ENCODE data around the gene BMP4.
"Not testable (repeated sequence)": the region's sequence is repeated elsewhere in the genome, so short reads cannot be mapped to it uniquely, and the experiment has no call there.

BMP4 gene

DNA sequence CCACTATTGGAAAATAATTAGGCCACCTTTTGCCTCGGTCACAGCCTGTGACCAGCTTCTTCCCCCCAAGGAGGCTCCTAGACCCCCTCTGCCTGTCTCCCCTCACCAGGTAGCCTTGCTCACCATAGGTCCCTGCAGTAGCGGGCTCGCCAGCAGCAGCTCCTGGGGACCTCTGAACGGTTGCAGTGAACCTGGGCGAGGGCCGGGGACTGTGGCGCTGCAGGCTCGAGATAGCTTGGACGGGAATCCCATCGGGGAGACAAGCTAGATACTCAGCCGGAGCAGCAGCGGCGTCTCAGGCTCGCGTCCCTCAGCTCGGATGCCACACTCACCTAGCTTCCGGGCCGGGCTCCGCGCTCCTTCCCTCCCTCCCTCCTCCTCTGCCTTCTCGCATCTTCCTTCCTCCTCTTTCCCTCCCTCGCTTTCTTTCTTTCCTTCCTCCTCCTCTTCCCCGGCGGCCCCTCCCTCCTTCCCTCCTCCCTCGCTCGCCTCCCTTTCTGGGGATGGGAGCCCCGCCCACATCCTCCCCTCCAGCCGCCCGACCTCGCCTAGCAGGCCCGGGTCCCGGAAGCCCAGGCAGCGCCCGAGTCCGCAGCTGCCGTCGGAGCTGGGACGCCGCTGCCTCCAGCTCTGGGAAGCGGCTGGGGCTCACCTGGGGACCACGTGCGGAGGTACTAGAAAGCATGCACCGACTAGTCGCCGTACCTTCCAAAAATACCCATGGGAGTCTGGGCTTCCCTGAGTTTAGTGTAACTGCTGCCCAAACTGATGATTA lies at the start of gene BMP4:
BMP4 (minus strand) TSS at position 399 of the 775 bp plus-strand sequence. CDS start 4,603 bp downstream, outside the sequence.
- in situ Hi-C loops (cut with MboI; ENCODE audit: low sequenced_read_pairs), result no loop called here

DNA sequence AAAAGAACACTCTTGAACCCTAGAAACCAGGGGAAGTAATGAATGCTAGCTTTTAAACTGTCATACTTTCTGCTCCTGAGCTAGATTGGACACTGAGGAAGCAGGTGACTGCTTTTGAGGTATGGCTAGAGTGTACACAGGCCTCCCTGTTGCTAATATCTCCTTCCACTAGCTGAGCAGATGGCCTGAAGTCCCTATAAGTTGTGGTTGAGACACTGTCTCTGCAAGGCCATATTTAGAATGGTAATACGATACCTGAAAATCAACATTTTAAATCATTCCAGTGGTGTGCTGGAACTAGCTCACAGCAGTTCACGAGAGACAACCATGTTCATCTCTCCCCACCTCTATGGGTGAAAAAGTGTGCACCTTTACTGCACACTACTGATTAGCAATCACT lies 46.4 kb upstream of the BMP4 start:
- in situ Hi-C loops (cut with MboI; ENCODE audit: low sequenced_read_pairs), result no loop called here

DNA sequence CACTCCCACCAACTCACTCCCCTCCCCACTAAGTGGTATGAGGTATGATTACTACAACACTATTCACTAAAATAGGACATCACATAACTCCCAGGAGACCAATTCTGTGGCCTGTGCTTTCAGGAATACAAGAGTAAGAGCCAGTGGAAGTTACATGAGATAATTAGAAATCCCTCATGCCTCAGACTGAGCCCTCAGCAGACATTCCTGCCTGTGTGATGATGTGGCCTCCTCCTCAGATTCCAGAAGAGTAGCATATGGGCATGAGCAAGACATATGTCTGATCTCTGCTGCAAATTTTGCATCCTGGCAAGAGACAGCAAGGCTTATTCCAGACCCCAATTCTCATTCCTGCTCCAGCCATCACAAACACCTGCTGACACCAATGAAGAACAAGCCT lies 46.0 kb upstream of the BMP4 start:
- in situ Hi-C loops (cut with MboI; ENCODE audit: low sequenced_read_pairs), result no loop called here

DNA sequence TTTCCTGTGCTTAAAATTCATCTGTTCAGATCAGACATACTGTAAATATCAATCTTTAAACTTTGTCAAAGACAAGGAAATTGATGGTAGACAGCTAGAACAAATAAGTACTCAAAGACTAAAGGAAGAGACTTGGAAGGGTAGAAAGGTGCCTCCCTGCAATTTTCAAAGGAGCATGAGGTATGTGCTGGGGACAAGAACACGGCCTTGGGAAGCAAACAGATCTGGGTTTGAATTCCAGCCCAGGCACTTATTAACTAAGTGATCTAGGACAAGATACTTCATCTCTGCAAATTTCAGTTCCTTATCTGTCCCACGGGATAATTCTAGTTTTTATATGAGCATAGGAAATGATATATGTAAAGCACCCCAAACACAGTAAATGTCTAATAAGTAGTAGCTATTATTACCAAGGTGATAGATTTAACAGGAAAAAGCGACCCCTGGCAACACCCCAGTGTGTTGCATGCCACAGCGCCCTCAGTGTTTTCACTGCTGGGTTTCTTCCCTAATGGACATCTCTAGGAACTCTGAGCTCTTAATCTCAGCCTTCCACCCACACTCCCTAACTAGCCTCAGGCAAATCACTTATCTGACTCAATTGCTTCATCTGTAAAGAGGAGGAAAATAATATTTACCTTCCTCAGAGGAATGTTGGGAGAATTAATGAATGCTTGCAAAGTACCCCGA lies 44.7 kb upstream of the BMP4 start:
- in situ Hi-C loops (cut with MboI; ENCODE audit: low sequenced_read_pairs), result no loop called here

DNA sequence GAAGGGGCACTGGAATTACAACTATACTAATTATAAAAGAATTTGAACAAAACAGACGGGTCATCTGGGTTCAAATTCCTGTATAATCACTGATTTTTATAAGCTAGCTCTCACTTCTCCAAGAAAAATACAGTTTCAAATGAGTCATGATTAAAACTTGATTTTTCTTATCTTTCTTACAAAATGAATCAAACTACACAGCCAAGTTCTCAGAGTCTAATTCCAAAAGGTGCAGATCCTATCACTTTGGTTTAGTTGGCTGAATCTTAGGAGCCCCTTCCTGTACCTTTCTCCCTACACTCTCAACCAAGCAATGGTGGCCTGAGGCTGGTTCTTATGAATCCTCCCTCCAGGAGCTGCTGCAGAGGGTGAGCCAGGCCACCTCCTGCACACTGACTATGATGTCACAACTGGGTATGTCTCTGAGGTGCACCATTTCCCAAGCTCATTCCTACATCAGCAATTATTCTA lies 43.8 kb upstream of the BMP4 start:
- in situ Hi-C loops (cut with MboI; ENCODE audit: low sequenced_read_pairs), result no loop called here

DNA sequence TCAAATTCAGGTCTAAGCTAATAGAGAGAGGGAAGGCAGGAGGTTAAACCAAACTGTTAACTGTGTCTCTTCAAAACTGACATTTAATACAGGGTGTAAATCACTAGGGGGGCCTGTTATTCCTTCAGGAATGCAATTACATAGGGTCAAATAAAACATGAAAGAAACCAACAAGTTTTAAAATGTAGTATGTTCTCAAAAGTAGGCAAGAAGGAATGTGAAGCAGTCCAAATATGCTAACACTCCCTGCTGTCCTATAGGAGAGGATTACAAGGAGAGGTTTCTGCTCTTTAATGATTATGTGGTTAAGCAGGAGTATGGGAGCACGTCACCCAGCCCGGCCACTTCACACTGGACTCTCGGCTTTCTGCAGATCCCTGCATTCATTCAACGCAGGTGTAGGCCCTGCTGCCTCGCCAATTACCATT lies 42.5 kb upstream of the BMP4 start:
- in situ Hi-C loops (cut with MboI; ENCODE audit: low sequenced_read_pairs), result no loop called here

DNA sequence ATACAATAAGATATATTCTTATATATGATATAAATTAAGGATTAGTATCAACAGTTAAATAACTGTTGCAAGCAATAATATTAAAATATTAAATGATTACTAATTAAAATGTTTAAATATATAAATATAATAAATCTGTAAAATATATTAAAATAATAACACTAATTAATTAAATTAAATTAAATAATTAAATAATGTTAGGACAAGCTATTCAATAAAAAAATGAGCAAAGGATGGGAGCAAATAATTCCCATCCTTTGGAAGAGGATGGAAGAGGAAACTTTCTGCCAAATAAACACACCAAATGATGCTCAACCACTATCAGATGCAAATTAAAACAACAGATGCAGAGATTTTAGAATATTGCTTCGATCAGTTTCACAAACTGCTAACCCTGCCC lies 39.4 kb upstream of the BMP4 start:
- in situ Hi-C loops (cut with MboI; ENCODE audit: low sequenced_read_pairs), result no loop called here

DNA sequence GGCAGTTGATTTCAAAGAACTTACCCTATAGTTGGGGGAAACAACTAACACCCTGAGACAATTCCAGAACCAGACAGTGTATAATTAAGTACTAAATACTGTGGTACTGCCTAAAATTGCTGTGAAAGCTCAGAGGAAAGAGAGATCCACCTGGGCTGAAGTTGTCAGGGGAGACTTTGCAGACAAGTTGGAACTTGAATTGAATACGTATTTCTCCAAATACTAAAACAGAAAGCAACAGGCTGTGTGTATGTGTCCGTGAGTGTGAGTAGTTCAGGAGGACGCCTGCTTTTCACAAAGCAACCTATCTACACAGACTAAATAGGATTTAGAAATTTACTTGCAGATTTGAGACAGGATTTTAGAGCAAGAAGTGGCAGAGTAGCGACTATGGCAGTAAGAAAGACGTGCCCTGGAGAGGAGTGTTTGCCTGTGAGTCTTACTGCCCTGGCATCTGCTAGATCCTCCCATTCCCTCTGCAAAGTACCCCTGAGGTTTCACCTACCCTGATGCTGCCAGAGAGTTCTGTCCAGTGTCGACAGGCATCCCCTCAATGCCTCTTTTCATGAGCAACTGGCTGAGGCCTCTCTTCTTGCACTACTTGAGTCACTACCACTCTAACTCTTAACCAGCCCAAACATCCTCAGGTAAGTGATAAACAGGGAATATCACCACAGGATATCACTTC lies 37.4 kb upstream of the BMP4 start:
- in situ Hi-C loops (cut with MboI; ENCODE audit: low sequenced_read_pairs), result no loop called here

DNA sequence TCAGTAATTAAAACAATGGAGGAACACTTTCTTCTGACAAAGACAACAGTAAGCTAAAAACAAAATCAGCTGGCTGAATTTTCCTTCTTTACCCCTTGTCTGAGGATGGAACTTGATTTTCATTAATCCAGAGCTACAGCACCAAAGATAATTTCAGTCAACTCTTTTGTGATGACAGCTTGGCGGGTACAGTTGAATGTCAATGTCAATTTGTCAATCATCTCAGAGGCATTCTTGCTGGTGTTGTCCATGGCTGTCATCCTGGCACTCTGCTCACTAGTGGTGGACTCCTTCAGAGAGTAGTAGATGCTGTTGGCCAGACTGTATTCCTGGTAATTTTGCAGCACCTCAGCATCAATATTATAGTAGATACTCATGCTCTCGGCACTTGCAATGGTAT lies 34.4 kb upstream of the BMP4 start:
- in situ Hi-C loops (cut with MboI; ENCODE audit: low sequenced_read_pairs), result no loop called here

DNA sequence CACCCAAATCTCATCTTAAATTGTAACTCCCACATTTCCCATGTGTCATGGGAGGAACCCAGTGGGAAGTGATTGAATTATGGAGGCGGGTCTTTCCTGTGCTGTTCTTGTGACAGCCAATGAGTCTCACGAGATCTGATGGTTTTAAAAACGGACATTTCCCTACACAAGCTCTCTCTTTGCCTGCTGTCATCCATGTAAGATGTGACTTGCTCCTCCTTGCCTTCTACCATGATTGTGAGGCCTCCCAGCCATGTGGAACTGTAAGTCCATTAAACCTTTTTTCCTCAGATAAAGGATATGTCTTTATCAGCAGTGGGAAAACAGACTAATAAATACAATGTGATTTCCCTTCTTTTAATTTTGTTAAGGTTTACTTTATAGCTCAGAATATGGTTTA lies 30.1 kb upstream of the BMP4 start:
- in situ Hi-C loops (cut with MboI; ENCODE audit: low sequenced_read_pairs), result not testable (repeated sequence)

DNA sequence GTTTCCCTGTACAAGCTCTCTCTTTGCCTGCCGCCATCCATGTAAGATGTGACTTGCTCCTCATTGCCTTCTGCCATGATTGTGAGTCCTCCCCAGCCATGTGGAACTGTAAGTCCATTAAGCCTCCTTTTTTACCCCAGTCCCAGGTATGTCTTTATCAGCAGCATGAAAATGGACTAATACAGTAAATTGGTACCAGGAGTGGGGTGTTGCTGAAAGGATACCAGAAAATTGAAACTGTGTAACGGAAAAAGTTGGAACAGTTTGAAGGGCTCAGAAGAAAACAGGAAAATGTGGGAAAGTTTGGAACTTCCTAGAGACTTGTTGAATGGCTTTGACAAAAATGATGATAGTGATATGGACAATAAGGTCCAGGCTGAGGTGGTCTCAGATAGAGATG lies 28.3 kb upstream of the BMP4 start:
- in situ Hi-C loops (cut with MboI; ENCODE audit: low sequenced_read_pairs), result not testable (repeated sequence)

DNA sequence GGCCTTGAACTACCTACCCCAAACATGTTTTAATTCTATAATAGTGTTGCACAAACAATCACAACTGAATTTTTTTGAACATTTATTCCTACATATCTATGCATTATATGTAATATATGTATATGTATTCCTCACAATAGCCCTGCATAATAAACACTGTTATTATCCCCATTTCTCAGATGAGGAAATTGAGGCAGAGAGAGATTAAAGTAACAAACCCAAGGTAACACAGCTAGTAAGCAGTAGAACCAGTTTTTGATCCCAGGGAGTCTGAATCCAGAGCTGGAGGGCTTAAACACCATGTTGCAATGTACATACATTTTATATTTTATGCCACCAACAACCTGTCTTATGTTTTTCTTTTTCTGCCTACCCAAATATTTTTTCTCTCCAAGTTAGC lies 26.5 kb upstream of the BMP4 start:
- in situ Hi-C loops (cut with MboI; ENCODE audit: low sequenced_read_pairs), result no loop called here

DNA sequence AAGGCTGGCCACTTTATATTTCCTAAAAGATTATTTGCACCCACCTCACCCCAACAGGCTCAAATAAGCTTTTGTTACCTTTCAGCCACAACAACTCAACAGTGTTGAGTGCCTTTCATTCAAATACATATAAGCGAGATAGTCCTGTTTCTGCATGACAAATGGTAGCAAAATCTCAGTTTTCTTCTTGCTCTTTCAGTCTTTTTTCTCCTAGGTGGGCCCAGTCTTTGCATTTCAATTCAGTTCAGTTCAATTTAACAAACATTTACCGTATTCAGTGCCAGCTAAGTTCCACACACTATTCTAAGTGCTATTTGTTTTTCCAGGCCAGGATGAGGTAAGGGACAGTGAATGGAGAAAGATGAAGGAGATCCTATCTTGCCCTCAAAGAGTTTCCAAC lies 25.9 kb upstream of the BMP4 start:
- in situ Hi-C loops (cut with MboI; ENCODE audit: low sequenced_read_pairs), result no loop called here

DNA sequence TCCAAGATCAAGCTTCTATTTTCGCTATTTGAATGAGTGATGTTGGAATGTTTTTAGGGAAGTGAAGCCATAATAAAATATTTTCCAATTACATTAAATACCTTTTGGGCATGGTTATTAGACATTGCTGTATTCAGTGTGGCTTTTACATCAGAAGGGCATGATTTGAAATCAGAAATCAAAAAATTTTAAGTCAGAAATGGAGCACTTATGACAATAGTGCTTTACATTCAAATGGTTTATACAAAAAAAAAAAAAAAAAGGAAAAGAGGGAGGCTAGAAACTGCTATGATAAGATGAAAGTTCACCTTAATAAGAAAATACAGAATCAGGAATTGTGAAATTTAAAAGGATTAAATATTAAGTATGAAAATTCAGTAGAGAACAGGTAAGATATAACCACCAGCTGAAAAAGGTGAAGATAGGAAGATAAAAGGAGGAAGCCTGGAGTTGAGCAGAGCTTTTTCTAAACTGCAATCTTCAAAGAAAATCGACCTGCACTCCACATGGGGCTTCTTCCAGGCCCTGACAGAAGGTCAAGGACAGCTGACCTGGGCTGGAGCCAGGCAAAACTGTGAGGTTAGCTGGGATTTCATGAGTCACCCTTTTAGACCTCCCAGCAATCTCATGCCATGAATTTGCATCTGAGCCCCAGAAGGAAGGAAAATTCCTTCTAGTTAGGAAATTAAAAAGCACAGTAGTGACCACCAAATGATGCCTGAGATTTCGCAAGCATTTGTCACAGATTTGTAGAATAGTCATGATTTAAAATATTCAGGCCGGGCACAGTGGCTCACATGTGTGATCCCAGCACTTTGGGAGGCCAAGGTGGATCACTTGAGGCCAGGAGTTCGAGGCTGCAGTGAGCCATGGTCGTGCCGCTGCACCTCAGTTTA lies 23.4 kb upstream of the BMP4 start:
- in situ Hi-C loops (cut with MboI; ENCODE audit: low sequenced_read_pairs), result no loop called here

DNA sequence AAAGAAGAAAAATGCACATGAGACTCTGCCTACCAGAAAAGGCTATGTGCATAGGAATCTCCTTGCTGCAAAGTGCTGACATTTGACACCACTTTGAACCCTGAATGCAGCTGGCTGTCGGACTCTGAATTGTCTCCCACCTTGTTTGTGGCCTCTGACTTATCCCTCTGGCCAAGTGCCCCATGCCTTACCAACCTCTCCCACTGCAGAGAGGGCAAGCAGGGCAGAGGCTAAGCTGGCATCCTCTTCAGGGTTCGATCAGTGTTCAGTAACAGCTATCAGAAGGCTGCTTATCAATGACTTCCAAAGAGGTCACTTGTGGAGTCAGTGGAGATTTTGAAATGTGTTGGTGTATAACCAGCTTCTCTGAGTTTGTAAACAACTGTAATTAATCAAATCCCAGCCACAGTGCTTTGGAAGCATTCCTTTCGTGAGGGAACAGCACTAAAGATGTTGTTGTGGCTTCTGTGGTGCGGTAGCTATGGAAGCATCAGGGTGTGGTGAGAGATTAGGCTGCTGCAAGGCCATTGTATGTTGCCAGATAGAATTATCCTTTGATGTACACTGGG lies 22.6 kb upstream of the BMP4 start:
- in situ Hi-C loops (cut with MboI; ENCODE audit: low sequenced_read_pairs), result no loop called here

DNA sequence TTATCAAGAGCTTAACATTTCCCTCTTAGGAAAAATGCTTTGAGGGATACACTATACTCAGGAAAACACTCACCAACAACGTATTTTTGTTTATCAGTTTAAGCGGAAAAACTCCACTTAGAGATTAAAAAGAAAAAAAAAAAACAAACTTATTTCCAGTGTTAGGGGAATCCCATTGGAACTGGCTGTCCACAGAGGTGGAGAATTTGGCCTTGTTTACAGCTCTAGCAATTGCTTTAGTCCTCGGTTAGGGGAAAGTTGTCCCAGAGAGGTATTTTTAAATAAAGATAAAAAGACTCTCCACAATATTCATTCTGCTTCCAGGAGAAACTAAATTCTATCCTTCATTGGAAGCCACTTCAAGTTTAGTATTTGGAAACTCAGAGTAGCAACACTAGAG lies 21.6 kb upstream of the BMP4 start:
- in situ Hi-C loops (cut with MboI; ENCODE audit: low sequenced_read_pairs), result no loop called here

DNA sequence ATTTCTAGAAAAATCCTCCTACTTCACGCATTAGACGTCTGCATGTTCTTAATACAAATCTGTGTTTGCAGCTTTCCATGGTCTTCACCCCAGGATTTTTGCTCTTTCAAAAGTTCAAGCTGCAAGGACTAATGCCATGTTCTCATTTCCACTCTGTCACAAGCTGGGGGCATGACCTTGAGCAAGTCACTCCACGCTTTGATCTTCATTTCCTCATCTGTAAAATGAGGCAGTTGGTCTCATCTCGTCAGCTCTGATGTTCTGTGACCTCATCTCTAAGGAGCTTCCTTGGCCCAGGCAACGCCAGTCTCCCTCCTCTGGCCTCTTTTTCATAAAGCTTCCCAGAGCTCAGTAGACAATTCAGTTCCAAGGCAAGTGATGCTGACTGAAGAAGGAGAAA lies 18.8 kb upstream of the BMP4 start:
- in situ Hi-C loops (cut with MboI; ENCODE audit: low sequenced_read_pairs), result no loop called here

DNA sequence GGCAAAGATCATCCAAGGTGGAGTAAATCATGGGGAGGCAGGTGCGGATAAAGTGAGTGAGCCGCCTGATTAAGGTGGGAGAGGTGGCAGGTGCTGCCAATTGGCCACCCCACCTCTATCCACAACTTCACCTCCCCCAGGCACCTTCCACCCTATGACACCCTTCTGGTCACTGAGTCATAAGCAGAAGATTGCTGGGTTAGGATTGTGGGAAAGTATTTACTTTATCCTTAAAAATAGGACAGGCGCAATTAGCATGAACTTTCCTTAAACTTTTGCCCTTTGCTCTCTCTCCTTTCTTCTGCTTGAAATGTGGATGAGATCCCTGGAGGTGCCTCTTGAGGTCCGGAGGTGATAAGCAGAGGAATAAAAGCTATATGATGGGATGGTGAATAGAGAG lies 14.9 kb upstream of the BMP4 start:
- in situ Hi-C loops (cut with MboI; ENCODE audit: low sequenced_read_pairs), result no loop called here

DNA sequence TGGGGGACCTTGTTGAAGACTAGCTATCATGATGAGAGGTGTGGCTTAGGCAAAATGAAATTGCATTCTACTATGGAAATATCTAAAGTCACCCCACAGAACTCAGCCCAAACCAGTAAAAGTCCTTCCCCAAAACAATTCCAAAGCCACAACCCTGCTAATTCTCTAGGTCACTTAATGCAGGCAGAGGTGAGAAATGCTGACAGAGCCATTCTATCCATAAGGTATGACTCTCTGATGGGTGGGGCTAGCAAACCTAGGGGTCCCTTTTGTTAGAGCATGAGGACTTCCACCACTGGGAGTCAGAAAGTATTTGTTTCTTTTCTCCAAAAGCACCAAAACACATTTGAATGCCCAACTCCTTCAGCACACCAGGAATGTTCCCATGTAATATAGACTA lies 12.7 kb upstream of the BMP4 start:
- in situ Hi-C loops (cut with MboI; ENCODE audit: low sequenced_read_pairs), result no loop called here

DNA sequence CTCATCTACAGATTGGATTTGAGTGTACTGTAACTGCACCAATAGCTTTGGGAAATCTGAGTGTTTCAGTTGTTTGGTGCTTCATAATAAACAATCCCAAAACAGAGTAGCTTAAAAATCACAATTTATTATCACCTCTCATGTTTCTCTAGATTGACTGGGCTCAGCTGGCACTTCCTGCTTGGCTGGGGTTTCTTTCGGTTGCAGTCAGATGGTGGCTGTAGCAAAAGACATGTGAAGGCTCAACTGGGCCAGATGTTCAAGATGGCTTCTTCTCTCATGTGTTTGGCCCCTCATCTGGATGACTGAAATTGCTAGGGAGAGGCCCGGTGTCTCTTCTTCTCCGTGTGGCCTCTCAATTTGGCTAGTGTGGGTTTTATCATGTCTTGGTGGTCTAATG lies 12.1 kb upstream of the BMP4 start:
- in situ Hi-C loops (cut with MboI; ENCODE audit: low sequenced_read_pairs), result no loop called here

DNA sequence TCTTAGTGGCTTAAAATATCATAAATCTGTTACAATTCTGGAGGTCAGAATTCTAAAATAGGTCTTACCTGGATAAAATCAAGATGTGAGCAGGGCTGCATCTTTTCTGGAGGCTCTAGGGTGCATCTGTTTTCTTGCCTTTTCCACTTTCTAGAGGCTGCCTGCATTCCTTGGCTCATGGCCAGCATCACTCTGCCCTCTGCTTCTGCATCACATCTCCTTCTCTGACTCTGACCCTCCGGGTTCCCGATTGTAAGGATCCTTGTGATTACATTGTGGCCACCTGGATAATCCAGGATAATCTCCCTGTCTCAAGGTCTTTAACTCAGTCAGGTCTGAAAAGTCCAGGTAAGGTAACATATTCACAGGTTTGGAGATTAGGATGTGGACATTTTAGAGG lies 11.0 kb upstream of the BMP4 start:
- in situ Hi-C loops (cut with MboI; ENCODE audit: low sequenced_read_pairs), result no loop called here
